Loucy (cell line): ENCODE data around the gene HIF1A.

Experiments used
- H2AFZ ChIP-seq: fragments of 200-600 bp; sonication (generic); 2 replicates; pipeline ENCODE4 v1.6.0; 2016; ENCODE audit warnings: antibody characterized with exemption, mild to moderate bottlenecking, low read length, moderate library complexity
- H3F3A ChIP-seq: fragments of 200-600 bp; 2 replicates; pipeline ENCODE4 v1.6.0; 2016; ENCODE audit warnings: antibody characterized with exemption, low read depth, mild to moderate bottlenecking
- H3K27me3 ChIP-seq: fragments of 200-600 bp; sonication (generic); 2 replicates; pipeline ENCODE4 v1.6.1; 2014; ENCODE audit warnings: low read length, mild to moderate bottlenecking; ENCODE audit not compliant: insufficient read depth, poor library complexity, severe bottlenecking
- H3K36me3 ChIP-seq: fragments of 200-600 bp; sonication (generic); 2 replicates; pipeline ENCODE4 v1.6.1; 2016; ENCODE audit warnings: low read length; ENCODE audit not compliant: insufficient read depth
- H3K4me1 ChIP-seq: fragments of 200-600 bp; sonication (generic); 2 replicates; pipeline ENCODE4 v1.5.1; 2014; ENCODE audit warnings: low read length, mild to moderate bottlenecking; ENCODE audit not compliant: insufficient read depth, poor library complexity, severe bottlenecking
- H3K4me2 ChIP-seq: fragments of 200-600 bp; sonication (generic); 2 replicates; pipeline ENCODE4 v1.6.0; 2014; ENCODE audit warnings: antibody characterized with exemption, low read length, low read depth, mild to moderate bottlenecking; ENCODE audit not compliant: poor library complexity, severe bottlenecking
- H3K4me3 ChIP-seq: fragments of 200-600 bp; sonication (generic); 2 replicates; pipeline ENCODE4 v1.5.1; 2014; ENCODE audit warnings: low read length, mild to moderate bottlenecking, mixed read lengths; ENCODE audit not compliant: poor library complexity, severe bottlenecking
- H3K79me2 ChIP-seq: fragments of 200-600 bp; sonication (generic); 2 replicates; pipeline ENCODE4 v1.6.1; 2014; ENCODE audit warnings: low read length; ENCODE audit not compliant: insufficient read depth
- H3K9ac ChIP-seq: fragments of 200-600 bp; sonication (generic); 2 replicates; pipeline ENCODE4 v1.6.0; 2014; ENCODE audit warnings: mild to moderate bottlenecking, low read depth, low read length, moderate library complexity; ENCODE audit not compliant: poor library complexity, severe bottlenecking
- H3K9me2 ChIP-seq: fragments of 200-600 bp; sonication (generic); replicated peaks from 2 replicates; pipeline ENCODE4 v1.6.1; 2016; ENCODE audit warnings: low read depth, low read length, mixed read lengths
- H3K9me3 ChIP-seq: fragments of 200-600 bp; sonication (generic); 2 replicates; pipeline ENCODE4 v1.6.1; 2014; ENCODE audit warnings: mild to moderate bottlenecking, antibody characterized with exemption, low read length, low read depth; ENCODE audit not compliant: insufficient read depth
- H4K20me1 ChIP-seq: fragments of 200-600 bp; sonication (generic); 2 replicates; pipeline ENCODE4 v1.6.0; 2014; ENCODE audit warnings: antibody characterized with exemption, low read length, mild to moderate bottlenecking; ENCODE audit not compliant: insufficient read depth, poor library complexity, severe bottlenecking
- CTCF ChIP-seq: fragments of 200-600 bp; sonication (generic); conservative IDR thresholded peaks from 2 replicates; pipeline ENCODE4 v1.5.1; 2014; ENCODE audit warnings: mild to moderate bottlenecking, antibody characterized with exemption, low read length
- EZH2phosphoT487 ChIP-seq: fragments of 200-600 bp; IDR thresholded peaks from 2 replicates; pipeline ENCODE4 v1.6.1; 2018; ENCODE audit warnings: antibody characterized with exemption, mild to moderate bottlenecking, moderate library complexity, borderline replicate concordance

Gene HIF1A

GRCh38 chr14:61730756-61731373 is 35.6 kb downstream of the HIF1A start:
- no peaks in the 10 kb centered on the region for H3K27me3 ChIP-seq
- H3F3A ChIP-seq: no peaks in the 10 kb centered on the region; the same call in 1 of the 2 replicates
- no peaks in the 10 kb centered on the region for H3K4me1 ChIP-seq
- H2AFZ ChIP-seq: no peak overlapping the region
- H3K79me2 ChIP-seq: peaks cover 40% of the 10 kb centered on the region
- H3K4me3 ChIP-seq: no peak overlapping the region
- peaks cover 98% of the 10 kb centered on the region for H3K36me3 ChIP-seq
- H3K4me2 ChIP-seq: no peak overlapping the region
- H3K9me3 ChIP-seq: no peaks in the 10 kb centered on the region
- H4K20me1 ChIP-seq: peaks cover 41% of the 10 kb centered on the region
- H3K9ac ChIP-seq: no peak overlapping the region
- H3K9me2 ChIP-seq: no peaks in the 10 kb centered on the region
- TF ChIP-seq CTCF: peak; percentile 73
- TF ChIP-seq EZH2phosphoT487: no peak

GRCh38 chr14:61733972-61734371 is 38.7 kb downstream of the HIF1A start:
- Histone ChIP-seq H3K4me3 (no peak overlapping the region), H3K36me3 (peaks cover 96% of the 10 kb centered on the region), H3K9me2 (no peaks in the 10 kb centered on the region), H3K9ac (no peak overlapping the region), H4K20me1 (peaks cover 28% of the 10 kb centered on the region), H3K79me2 (peaks cover 33% of the 10 kb centered on the region), H3K4me1 (no peaks in the 10 kb centered on the region), H3F3A (no peaks in the 10 kb centered on the region; the same call in 1 of the 2 replicates), H3K9me3 (no peaks in the 10 kb centered on the region), H2AFZ (no peak overlapping the region), H3K4me2 (no peak overlapping the region), H3K27me3 (no peaks in the 10 kb centered on the region)
- no peak for TF ChIP-seq CTCF
- no peak for TF ChIP-seq EZH2phosphoT487

- H3K4me3 ChIP-seq: no peak overlapping the region
- no peaks in the 10 kb centered on the region for H3K9me2 ChIP-seq
- no peak overlapping the region for H3K9ac ChIP-seq
- peaks cover 94% of the 10 kb centered on the region for H3K36me3 ChIP-seq
- H3K4me1 ChIP-seq: no peaks in the 10 kb centered on the region
- no peaks in the 10 kb centered on the region for H3K27me3 ChIP-seq
- H3K9me3 ChIP-seq: no peaks in the 10 kb centered on the region
- no peak overlapping the region for H2AFZ ChIP-seq
- H4K20me1 ChIP-seq: peaks cover 22% of the 10 kb centered on the region
- no peak overlapping the region for H3K4me2 ChIP-seq
- TF ChIP-seq CTCF: no peak
- TF ChIP-seq EZH2phosphoT487: no peak
- no peaks in the 10 kb centered on the region for H3F3A ChIP-seq
- H3K79me2 ChIP-seq: peaks cover 35% of the 10 kb centered on the region; the same call in 1 of the 2 replicates
These were observed 41.4 kb downstream of the HIF1A start for GRCh38 chr14:61736751-61737150.
